ENCODE data around the gene ACIN1. TPM values are rescaled to one million over a fixed set of nuclear protein-coding genes. Genes with fewer than 3 reads are reported as not detected.

ACIN1 gene
- total and polyA plus RNA-seq, 9 of the 15 experiments (the other 6 are each of a cell fraction or from before 2014, with no cell fraction given) = 5.0 to 196 (median 129) TPM

DNA sequence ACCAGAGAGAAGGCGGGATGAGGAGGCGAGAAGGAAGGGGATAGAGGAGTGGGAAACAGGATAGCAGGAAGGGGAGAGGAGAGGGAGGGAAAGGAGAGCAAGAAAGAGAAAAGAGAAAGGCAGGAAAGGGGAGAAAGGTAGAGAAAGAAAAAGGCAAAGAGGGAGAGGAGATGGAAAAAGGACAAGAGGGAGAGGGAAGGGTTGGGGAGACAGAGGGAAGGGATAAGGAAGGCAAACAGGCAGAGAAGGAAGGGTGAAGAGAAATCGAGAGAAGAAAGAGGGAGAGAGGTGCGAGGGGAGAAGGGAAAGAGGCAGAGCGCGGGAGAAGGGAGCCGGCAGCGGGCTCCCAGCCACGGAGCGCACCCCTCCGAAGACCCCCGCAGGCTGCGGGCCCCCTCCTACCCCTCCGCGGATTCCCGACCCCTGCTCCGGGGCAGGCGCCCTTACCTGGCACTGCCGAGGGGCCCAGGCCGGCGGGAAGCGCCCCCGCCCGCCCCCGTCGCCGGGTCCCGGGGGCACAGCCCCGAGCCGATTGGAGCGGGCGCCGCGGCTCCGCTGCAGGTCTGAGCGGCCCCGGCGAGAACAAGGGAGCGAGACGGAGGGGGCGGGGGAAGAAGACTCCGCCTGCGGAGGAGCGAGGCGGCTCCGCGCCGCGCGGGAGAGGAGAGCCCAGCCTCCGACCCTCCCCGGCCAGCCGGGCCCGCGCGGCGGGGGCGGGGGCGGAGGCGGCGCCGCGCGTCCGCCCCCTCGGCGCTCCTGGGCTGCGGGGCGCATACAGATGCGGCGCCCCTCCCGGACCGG lies 37.8 kb downstream of the ACIN1 start, which contains the start of gene CDH24 (continued):
- no peak for TF ChIP-seq SREBF1 (IDR thresholded peaks at IDR 0.05; ENCODE audit: borderline replicate concordance, low read depth, low read length)
- TF ChIP-seq RBBP5 (IDR thresholded peaks at IDR 0.05; ENCODE audit: borderline replicate concordance, insufficient read depth, low read length, poor library complexity, severe bottlenecking) = no peak
- TF ChIP-seq ZBTB8A (IDR thresholded peaks at IDR 0.05; ENCODE audit: partially characterized antibody) = no peak
- TF ChIP-seq, protein P1, sequence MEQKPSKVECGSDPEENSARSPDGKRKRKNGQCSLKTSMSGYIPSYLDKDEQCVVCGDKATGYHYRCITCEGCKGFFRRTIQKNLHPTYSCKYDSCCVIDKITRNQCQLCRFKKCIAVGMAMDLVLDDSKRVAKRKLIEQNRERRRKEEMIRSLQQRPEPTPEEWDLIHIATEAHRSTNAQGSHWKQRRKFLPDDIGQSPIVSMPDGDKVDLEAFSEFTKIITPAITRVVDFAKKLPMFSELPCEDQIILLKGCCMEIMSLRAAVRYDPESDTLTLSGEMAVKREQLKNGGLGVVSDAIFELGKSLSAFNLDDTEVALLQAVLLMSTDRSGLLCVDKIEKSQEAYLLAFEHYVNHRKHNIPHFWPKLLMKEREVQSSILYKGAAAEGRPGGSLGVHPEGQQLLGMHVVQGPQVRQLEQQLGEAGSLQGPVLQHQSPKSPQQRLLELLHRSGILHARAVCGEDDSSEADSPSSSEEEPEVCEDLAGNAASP (IDR thresholded peaks at IDR 0.05) = no peak
- TF ChIP-seq, protein P2, sequence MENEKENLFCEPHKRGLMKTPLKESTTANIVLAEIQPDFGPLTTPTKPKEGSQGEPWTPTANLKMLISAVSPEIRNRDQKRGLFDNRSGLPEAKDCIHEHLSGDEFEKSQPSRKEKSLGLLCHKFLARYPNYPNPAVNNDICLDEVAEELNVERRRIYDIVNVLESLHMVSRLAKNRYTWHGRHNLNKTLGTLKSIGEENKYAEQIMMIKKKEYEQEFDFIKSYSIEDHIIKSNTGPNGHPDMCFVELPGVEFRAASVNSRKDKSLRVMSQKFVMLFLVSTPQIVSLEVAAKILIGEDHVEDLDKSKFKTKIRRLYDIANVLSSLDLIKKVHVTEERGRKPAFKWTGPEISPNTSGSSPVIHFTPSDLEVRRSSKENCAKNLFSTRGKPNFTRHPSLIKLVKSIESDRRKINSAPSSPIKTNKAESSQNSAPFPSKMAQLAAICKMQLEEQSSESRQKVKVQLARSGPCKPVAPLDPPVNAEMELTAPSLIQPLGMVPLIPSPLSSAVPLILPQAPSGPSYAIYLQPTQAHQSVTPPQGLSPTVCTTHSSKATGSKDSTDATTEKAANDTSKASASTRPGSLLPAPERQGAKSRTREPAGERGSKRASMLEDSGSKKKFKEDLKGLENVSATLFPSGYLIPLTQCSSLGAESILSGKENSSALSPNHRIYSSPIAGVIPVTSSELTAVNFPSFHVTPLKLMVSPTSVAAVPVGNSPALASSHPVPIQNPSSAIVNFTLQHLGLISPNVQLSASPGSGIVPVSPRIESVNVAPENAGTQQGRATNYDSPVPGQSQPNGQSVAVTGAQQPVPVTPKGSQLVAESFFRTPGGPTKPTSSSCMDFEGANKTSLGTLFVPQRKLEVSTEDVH (IDR thresholded peaks at IDR 0.05; ENCODE audit: low read depth, partially characterized antibody) = no peak
- TF ChIP-seq ZNF175 (CRISPR knock-in tag; IDR thresholded peaks at IDR 0.05; ENCODE audit: low read depth) = no peak
- TF ChIP-seq, protein P3, sequence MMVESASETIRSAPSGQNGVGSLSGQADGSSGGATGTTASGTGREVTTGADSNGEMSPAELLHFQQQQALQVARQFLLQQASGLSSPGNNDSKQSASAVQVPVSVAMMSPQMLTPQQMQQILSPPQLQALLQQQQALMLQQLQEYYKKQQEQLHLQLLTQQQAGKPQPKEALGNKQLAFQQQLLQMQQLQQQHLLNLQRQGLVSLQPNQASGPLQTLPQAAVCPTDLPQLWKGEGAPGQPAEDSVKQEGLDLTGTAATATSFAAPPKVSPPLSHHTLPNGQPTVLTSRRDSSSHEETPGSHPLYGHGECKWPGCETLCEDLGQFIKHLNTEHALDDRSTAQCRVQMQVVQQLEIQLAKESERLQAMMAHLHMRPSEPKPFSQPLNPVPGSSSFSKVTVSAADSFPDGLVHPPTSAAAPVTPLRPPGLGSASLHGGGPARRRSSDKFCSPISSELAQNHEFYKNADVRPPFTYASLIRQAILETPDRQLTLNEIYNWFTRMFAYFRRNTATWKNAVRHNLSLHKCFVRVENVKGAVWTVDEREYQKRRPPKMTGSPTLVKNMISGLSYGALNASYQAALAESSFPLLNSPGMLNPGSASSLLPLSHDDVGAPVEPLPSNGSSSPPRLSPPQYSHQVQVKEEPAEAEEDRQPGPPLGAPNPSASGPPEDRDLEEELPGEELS (CRISPR knock-in tag; IDR thresholded peaks at IDR 0.05; ENCODE audit: borderline replicate concordance) = no peak
- TF ChIP-seq, protein P4, sequence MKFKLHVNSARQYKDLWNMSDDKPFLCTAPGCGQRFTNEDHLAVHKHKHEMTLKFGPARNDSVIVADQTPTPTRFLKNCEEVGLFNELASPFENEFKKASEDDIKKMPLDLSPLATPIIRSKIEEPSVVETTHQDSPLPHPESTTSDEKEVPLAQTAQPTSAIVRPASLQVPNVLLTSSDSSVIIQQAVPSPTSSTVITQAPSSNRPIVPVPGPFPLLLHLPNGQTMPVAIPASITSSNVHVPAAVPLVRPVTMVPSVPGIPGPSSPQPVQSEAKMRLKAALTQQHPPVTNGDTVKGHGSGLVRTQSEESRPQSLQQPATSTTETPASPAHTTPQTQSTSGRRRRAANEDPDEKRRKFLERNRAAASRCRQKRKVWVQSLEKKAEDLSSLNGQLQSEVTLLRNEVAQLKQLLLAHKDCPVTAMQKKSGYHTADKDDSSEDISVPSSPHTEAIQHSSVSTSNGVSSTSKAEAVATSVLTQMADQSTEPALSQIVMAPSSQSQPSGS (CRISPR knock-in tag; IDR thresholded peaks at IDR 0.05) = no peak

All from K562 (cell line).